ENCODE measurements around the gene VPS13C. TPM values are rescaled to one million over a fixed set of nuclear protein-coding genes. Genes with fewer than 3 reads are reported as not detected.
A peak's percentile ranks its signal among the peaks of the same experiment; 100 is the strongest.

The VPS13C gene, protein sequence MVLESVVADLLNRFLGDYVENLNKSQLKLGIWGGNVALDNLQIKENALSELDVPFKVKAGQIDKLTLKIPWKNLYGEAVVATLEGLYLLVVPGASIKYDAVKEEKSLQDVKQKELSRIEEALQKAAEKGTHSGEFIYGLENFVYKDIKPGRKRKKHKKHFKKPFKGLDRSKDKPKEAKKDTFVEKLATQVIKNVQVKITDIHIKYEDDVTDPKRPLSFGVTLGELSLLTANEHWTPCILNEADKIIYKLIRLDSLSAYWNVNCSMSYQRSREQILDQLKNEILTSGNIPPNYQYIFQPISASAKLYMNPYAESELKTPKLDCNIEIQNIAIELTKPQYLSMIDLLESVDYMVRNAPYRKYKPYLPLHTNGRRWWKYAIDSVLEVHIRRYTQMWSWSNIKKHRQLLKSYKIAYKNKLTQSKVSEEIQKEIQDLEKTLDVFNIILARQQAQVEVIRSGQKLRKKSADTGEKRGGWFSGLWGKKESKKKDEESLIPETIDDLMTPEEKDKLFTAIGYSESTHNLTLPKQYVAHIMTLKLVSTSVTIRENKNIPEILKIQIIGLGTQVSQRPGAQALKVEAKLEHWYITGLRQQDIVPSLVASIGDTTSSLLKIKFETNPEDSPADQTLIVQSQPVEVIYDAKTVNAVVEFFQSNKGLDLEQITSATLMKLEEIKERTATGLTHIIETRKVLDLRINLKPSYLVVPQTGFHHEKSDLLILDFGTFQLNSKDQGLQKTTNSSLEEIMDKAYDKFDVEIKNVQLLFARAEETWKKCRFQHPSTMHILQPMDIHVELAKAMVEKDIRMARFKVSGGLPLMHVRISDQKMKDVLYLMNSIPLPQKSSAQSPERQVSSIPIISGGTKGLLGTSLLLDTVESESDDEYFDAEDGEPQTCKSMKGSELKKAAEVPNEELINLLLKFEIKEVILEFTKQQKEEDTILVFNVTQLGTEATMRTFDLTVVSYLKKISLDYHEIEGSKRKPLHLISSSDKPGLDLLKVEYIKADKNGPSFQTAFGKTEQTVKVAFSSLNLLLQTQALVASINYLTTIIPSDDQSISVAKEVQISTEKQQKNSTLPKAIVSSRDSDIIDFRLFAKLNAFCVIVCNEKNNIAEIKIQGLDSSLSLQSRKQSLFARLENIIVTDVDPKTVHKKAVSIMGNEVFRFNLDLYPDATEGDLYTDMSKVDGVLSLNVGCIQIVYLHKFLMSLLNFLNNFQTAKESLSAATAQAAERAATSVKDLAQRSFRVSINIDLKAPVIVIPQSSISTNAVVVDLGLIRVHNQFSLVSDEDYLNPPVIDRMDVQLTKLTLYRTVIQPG (N-terminal part only)
- 11.5 TPM for polyA plus RNA-seq (2013, experiment 1 of 2)
- polyA plus RNA-seq (2013, experiment 2 of 2): 11.7 TPM

DNA sequence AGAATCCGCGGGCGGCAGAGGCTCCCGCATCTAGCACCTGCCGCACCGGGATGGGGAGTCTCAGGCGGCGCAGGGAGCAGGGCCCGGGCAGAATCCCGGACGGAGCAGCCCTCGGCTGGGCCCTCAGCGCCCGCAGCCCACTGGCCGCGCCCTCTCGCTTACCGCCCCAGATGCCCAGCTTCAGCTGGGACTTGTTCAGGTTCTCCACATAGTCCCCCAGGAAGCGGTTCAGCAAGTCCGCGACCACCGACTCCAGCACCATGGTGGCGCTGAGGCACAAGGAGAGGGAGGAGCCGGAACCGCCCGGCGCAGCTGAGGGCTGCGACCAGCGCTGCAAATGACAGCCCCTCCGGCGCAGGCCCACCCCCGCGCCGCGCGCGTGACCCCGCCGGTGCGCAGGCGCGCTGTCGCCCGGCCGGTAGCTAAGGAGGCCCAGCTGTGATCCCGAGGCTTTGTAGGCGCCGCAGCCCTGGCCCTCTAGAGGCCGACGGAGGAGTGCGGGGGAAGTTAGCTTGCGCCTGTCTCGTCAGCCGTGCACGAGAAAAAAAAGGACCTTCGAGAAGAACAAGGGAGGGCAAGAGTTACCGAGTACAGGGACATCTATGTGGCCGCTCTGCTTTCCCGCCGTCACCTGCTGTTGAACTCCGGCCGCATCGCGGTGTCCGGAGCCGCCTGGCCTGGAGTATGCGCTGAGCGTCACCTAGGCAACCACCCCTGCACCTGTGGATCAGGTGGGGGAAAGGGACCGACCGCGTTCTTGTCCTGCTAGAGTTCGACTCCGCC lies at the start of gene VPS13C:
TSS of gene VPS13C (minus strand) at position 335 of the 783 bp plus-strand sequence. CDS start at position 262, 73 bp downstream.
- Histone ChIP-seq H3K23ac (ENCODE audit: low read depth, low read length, poor library complexity) (peak within 1 kb of the TSS; percentile 52), H3K27ac (replicated peaks; ENCODE audit: low read length) (peak within 1 kb of the TSS; percentile 67), H3K4ac (ENCODE audit: low read length) (no peak within 1 kb of the TSS), H3K18ac (ENCODE audit: low read length) (peak within 1 kb of the TSS; percentile 66), H3K4me2 (ENCODE audit: insufficient read depth, low read length, poor library complexity, severe bottlenecking) (peak within 1 kb of the TSS; percentile 82), H3K14ac (ENCODE audit: low read length) (no peak within 1 kb of the TSS), H2BK15ac (ENCODE audit: low read length) (peak within 1 kb of the TSS; percentile 8), H3K79me1 (ENCODE audit: low read depth, low read length) (no peaks in the 10 kb centered on the region), H2AK5ac (ENCODE audit: low read depth, low read length) (no peak within 1 kb of the TSS), H3K4me1 (ENCODE audit: control insufficient read depth in 2 of 2, insufficient read depth in 1 of 2, low read depth in 1 of 2, low read length in 2 of 2) (peaks cover 0 to 2% of the 10 kb centered on the region in 2 donors), H2AFZ (ENCODE audit: low read length) (peak within 1 kb of the TSS; percentile 96), H3K9ac (ENCODE audit: low read depth, low read length, poor library complexity) (peak within 1 kb of the TSS; percentile 83), H4K8ac (ENCODE audit: low read depth, low read length) (no peak within 1 kb of the TSS), H4K91ac (ENCODE audit: low read depth, low read length, poor library complexity) (no peak within 1 kb of the TSS), H2BK120ac (ENCODE audit: low read depth, low read length) (no peak within 1 kb of the TSS), H3K4me3 (ENCODE audit: low read length in 2 of 2) (peak within 1 kb of the TSS; percentile 73 to 92), H3K9me3 (replicated peaks in 1 of 2; ENCODE audit: control insufficient read depth in 2 of 2, insufficient read depth in 1 of 2, low read depth in 1 of 2, low read length in 2 of 2) (no peaks in the 10 kb centered on the region), H3K36me3 (replicated peaks in 1 of 2; ENCODE audit: control insufficient read depth in 2 of 2, insufficient read depth in 2 of 2, low read length in 2 of 2) (no peaks in the 10 kb centered on the region), H2BK12ac (ENCODE audit: low read length) (no peak within 1 kb of the TSS), H2BK5ac (ENCODE audit: low read length) (no peak within 1 kb of the TSS), H3K27me3 (ENCODE audit: control insufficient read depth in 3 of 3, insufficient read depth in 3 of 3, low read depth in 1 of 3, low read length in 3 of 3) (peaks cover 0 to 45% (median 12%) of the 10 kb centered on the region in 3 experiments)
- peak; percentile 92 for DNase-seq (ENCODE audit: low spot score)
- WGBS, 2 donors (ENCODE audit: extremely low coverage in 2 of 2, insufficient read length in 2 of 2, insufficient replicate concordance in 1 of 2): no CpG with 5 or more reads among the region's 73 CpGs

GRCh38 chr15:62109437-62109836 lies 49.2 kb upstream of the VPS13C start:
- H4K8ac ChIP-seq (ENCODE audit: low read depth, low read length): no peak overlapping the region
- H3K4me3 ChIP-seq (ENCODE audit: low read length in 2 of 2): no peak overlapping the region
- peaks cover 0 to 6% (median 0%) of the 10 kb centered on the region in 3 experiments for H3K27me3 ChIP-seq (ENCODE audit: control insufficient read depth in 3 of 3, insufficient read depth in 3 of 3, low read depth in 1 of 3, low read length in 3 of 3)
- no peak overlapping the region for H2AK5ac ChIP-seq (ENCODE audit: low read depth, low read length)
- no CpG with 5 or more reads among the region's 1 CpG for WGBS, 2 donors (ENCODE audit: extremely low coverage in 2 of 2, insufficient read length in 2 of 2, insufficient replicate concordance in 1 of 2)
- H4K91ac ChIP-seq (ENCODE audit: low read depth, low read length, poor library complexity): no peak overlapping the region
- H3K23ac ChIP-seq (ENCODE audit: low read depth, low read length, poor library complexity): no peak overlapping the region
- H2BK120ac ChIP-seq (ENCODE audit: low read depth, low read length): no peak overlapping the region
- H3K79me1 ChIP-seq (ENCODE audit: low read depth, low read length): no peaks in the 10 kb centered on the region
- no peak overlapping the region for H3K18ac ChIP-seq (ENCODE audit: low read length)
- no peaks in the 10 kb centered on the region for H3K36me3 ChIP-seq (replicated peaks in 1 of 2; ENCODE audit: control insufficient read depth in 2 of 2, insufficient read depth in 2 of 2, low read length in 2 of 2)
- no peak overlapping the region for H3K4me2 ChIP-seq (ENCODE audit: insufficient read depth, low read length, poor library complexity, severe bottlenecking)
- no peak overlapping the region for H2AFZ ChIP-seq (ENCODE audit: low read length)
- H3K27ac ChIP-seq (replicated peaks; ENCODE audit: low read length): no peak overlapping the region
- DNase-seq (ENCODE audit: low spot score): no peak
- H3K9ac ChIP-seq (ENCODE audit: low read depth, low read length, poor library complexity): no peak overlapping the region
- no peak overlapping the region for H3K14ac ChIP-seq (ENCODE audit: low read length)
- no peak overlapping the region for H2BK12ac ChIP-seq (ENCODE audit: low read length)
- no peak overlapping the region for H2BK5ac ChIP-seq (ENCODE audit: low read length)
- no peak overlapping the region for H2BK15ac ChIP-seq (ENCODE audit: low read length)
- no peaks in the 10 kb centered on the region for H3K4me1 ChIP-seq (ENCODE audit: control insufficient read depth in 2 of 2, insufficient read depth in 1 of 2, low read depth in 1 of 2, low read length in 2 of 2)
- H3K4ac ChIP-seq (ENCODE audit: low read length): no peak overlapping the region
- no peaks in the 10 kb centered on the region for H3K9me3 ChIP-seq (replicated peaks in 1 of 2; ENCODE audit: control insufficient read depth in 2 of 2, insufficient read depth in 1 of 2, low read depth in 1 of 2, low read length in 2 of 2)

GRCh38 chr15:62108411-62108810 lies 48.2 kb upstream of the VPS13C start:
- H3K9ac ChIP-seq (ENCODE audit: low read depth, low read length, poor library complexity): no peak overlapping the region
- H3K27ac ChIP-seq (replicated peaks; ENCODE audit: low read length): no peak overlapping the region
- H3K4ac ChIP-seq (ENCODE audit: low read length): no peak overlapping the region
- no peak overlapping the region for H3K18ac ChIP-seq (ENCODE audit: low read length)
- H2BK120ac ChIP-seq (ENCODE audit: low read depth, low read length): no peak overlapping the region
- no peak overlapping the region for H2AFZ ChIP-seq (ENCODE audit: low read length)
- no peaks in the 10 kb centered on the region for H3K9me3 ChIP-seq (replicated peaks in 1 of 2; ENCODE audit: control insufficient read depth in 2 of 2, insufficient read depth in 1 of 2, low read depth in 1 of 2, low read length in 2 of 2)
- no peak overlapping the region for H4K8ac ChIP-seq (ENCODE audit: low read depth, low read length)
- H3K27me3 ChIP-seq (ENCODE audit: control insufficient read depth in 3 of 3, insufficient read depth in 3 of 3, low read depth in 1 of 3, low read length in 3 of 3): peaks cover 0 to 6% (median 0%) of the 10 kb centered on the region in 3 experiments
- H3K79me1 ChIP-seq (ENCODE audit: low read depth, low read length): no peaks in the 10 kb centered on the region
- H3K4me2 ChIP-seq (ENCODE audit: insufficient read depth, low read length, poor library complexity, severe bottlenecking): no peak overlapping the region
- no peak overlapping the region for H2AK5ac ChIP-seq (ENCODE audit: low read depth, low read length)
- no peak overlapping the region for H2BK15ac ChIP-seq (ENCODE audit: low read length)
- H3K4me1 ChIP-seq (ENCODE audit: control insufficient read depth in 2 of 2, insufficient read depth in 1 of 2, low read depth in 1 of 2, low read length in 2 of 2): no peaks in the 10 kb centered on the region
- H3K23ac ChIP-seq (ENCODE audit: low read depth, low read length, poor library complexity): no peak overlapping the region
- H3K14ac ChIP-seq (ENCODE audit: low read length): no peak overlapping the region
- H2BK12ac ChIP-seq (ENCODE audit: low read length): no peak overlapping the region
- no peak for DNase-seq (ENCODE audit: low spot score)
- no peak overlapping the region for H3K4me3 ChIP-seq (ENCODE audit: low read length in 2 of 2)
- no CpG with 5 or more reads among the region's 2 CpGs for WGBS, 2 donors (ENCODE audit: extremely low coverage in 2 of 2, insufficient read length in 2 of 2, insufficient replicate concordance in 1 of 2)
- H3K36me3 ChIP-seq (replicated peaks in 1 of 2; ENCODE audit: control insufficient read depth in 2 of 2, insufficient read depth in 2 of 2, low read length in 2 of 2): no peaks in the 10 kb centered on the region
- no peak overlapping the region for H2BK5ac ChIP-seq (ENCODE audit: low read length)
- no peak overlapping the region for H4K91ac ChIP-seq (ENCODE audit: low read depth, low read length, poor library complexity)
